ENCODE results near the gene THADA.

Gene THADA

DNA sequence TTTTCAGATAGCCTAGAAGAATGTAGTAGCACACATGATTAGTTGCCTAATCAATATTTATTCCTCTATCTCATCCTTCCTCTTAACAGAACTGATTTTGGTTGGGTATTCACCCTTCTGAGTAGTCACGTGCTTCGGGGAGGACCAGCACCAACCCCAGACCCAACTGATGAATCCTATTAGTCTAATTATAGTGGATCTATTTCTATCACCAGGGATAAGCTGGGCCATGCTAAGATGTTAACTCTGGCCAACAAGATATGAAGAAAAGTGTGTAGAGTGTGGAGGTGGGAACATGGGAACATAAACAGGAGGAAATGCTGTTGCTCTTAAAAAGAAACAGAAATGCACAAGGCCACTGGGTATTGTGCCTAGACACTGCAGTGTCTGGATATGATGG is 119.9 kb downstream of the THADA start:
- no peaks in the 10 kb centered on the region for H3K36me3 ChIP-seq (ENCODE audit: low read length)

DNA sequence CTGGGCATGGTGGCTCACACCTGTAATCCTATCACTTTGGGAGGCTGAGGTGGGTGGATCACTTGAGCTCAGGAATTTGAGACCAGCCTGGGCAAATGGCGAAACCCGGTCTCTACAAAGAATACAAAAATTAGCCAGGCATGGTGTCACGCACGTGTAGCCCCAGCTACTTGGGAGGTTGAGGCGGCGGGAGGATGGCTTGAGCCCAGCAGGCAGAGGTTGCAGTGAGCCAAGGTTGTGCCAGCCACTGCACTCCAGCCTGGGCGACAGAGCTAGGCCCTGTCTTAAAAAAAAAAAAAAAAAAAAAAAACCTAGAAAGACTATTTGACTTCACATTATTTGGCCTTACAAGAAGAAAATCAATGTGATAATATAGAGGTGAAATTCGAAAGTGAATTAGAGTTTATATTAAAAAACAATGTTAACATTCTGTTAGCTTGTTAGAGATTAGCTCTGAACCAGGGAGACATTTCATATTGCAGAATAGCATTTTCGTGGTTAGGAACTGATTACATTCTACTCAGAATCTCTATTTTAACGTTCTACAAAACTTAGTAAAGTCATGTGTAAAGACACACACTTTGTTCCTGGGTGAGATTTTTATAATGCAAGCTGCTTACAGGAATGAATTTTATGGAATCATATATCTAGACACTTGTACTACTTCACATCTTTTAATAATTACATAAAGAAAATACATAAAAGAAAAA is 120.5 kb downstream of the THADA start:
- Histone ChIP-seq H3K9me2 (replicated peaks; ENCODE audit: insufficient read depth, low read length) (no peaks in the 10 kb centered on the region), H4K20me1 (ENCODE audit: low read depth, low read length) (no peaks in the 10 kb centered on the region), H3K4me3 (ENCODE audit: insufficient read depth, low read length, poor library complexity, severe bottlenecking) (no peak overlapping the region), H3K36me3 (ENCODE audit: low read length) (no peaks in the 10 kb centered on the region), H3K79me2 (ENCODE audit: insufficient read depth, low read length) (no peaks in the 10 kb centered on the region), H3K27ac (ENCODE audit: low read depth, low read length) (no peak overlapping the region), H3F3A (ENCODE audit: insufficient read depth) (no peaks in the 10 kb centered on the region), H3K27me3 (ENCODE audit: low read length) (no peaks in the 10 kb centered on the region), H3K9ac (ENCODE audit: low read length) (no peak overlapping the region), H3K9me3 (ENCODE audit: insufficient read depth, low read length) (no peaks in the 10 kb centered on the region), H2AFZ (ENCODE audit: low read depth, low read length, severe bottlenecking) (no peak overlapping the region), H3K4me2 (ENCODE audit: low read depth, low read length, poor library complexity, severe bottlenecking) (no peak overlapping the region)
- no peak for TF ChIP-seq EZH2phosphoT487 (conservative IDR thresholded peaks at IDR 0.05; ENCODE audit: low read length)
- TF ChIP-seq, protein P1, sequence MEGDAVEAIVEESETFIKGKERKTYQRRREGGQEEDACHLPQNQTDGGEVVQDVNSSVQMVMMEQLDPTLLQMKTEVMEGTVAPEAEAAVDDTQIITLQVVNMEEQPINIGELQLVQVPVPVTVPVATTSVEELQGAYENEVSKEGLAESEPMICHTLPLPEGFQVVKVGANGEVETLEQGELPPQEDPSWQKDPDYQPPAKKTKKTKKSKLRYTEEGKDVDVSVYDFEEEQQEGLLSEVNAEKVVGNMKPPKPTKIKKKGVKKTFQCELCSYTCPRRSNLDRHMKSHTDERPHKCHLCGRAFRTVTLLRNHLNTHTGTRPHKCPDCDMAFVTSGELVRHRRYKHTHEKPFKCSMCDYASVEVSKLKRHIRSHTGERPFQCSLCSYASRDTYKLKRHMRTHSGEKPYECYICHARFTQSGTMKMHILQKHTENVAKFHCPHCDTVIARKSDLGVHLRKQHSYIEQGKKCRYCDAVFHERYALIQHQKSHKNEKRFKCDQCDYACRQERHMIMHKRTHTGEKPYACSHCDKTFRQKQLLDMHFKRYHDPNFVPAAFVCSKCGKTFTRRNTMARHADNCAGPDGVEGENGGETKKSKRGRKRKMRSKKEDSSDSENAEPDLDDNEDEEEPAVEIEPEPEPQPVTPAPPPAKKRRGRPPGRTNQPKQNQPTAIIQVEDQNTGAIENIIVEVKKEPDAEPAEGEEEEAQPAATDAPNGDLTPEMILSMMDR (IDR thresholded peaks at IDR 0.05; ENCODE audit: insufficient read depth, low read length, poor library complexity, severe bottlenecking): no peak

More for the DNA sequence above, 119.9 kb downstream of the THADA start:
- TF ChIP-seq EZH2phosphoT487 (conservative IDR thresholded peaks at IDR 0.05; ENCODE audit: low read length): no peak
- TF ChIP-seq, protein P1 (IDR thresholded peaks at IDR 0.05; ENCODE audit: insufficient read depth, low read length, poor library complexity, severe bottlenecking): no peak
- no peaks in the 10 kb centered on the region for H3K9me3 ChIP-seq (ENCODE audit: insufficient read depth, low read length)
- H3K9ac ChIP-seq (ENCODE audit: low read length): no peak overlapping the region
- H3K4me3 ChIP-seq (ENCODE audit: insufficient read depth, low read length, poor library complexity, severe bottlenecking): no peak overlapping the region
- no peaks in the 10 kb centered on the region for H3K9me2 ChIP-seq (replicated peaks; ENCODE audit: insufficient read depth, low read length)
- no peaks in the 10 kb centered on the region for H3K27me3 ChIP-seq (ENCODE audit: low read length)
- H3K79me2 ChIP-seq (ENCODE audit: insufficient read depth, low read length): no peaks in the 10 kb centered on the region
- H4K20me1 ChIP-seq (ENCODE audit: low read depth, low read length): no peaks in the 10 kb centered on the region
- H3K27ac ChIP-seq (ENCODE audit: low read depth, low read length): no peak overlapping the region
- no peak overlapping the region for H3K4me2 ChIP-seq (ENCODE audit: low read depth, low read length, poor library complexity, severe bottlenecking)
- no peaks in the 10 kb centered on the region for H3F3A ChIP-seq (ENCODE audit: insufficient read depth)
- H2AFZ ChIP-seq (ENCODE audit: low read depth, low read length, severe bottlenecking): no peak overlapping the region

DNA sequence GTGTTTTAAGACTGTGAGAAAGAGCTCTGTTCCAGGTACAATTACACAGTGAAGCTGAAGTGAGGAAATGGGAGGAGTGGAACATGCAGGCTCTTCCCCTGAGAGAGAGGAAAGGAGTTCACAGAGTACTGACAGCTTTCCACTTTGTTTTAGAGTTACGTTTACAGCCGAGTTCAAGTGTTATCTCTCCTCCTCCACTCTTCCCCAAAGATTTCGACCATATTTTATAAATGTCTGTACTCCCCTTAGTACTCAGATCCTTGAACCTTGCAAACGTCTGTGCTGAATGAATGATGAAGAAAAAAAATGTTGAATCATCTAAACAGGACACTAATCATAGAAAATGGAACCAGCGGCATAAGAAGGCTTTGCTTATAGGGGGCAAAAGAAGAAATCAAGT is 121.6 kb downstream of the THADA start:
- Histone ChIP-seq H3K36me3 (ENCODE audit: low read length) (no peaks in the 10 kb centered on the region), H3K9me2 (replicated peaks; ENCODE audit: insufficient read depth, low read length) (no peaks in the 10 kb centered on the region), H3K4me3 (ENCODE audit: insufficient read depth, low read length, poor library complexity, severe bottlenecking) (no peak overlapping the region), H3K79me2 (ENCODE audit: insufficient read depth, low read length) (no peaks in the 10 kb centered on the region), H3K27ac (ENCODE audit: low read depth, low read length) (no peak overlapping the region), H3K4me2 (ENCODE audit: low read depth, low read length, poor library complexity, severe bottlenecking) (no peak overlapping the region), H3K27me3 (ENCODE audit: low read length) (no peaks in the 10 kb centered on the region), H3K9ac (ENCODE audit: low read length) (no peak overlapping the region), H3F3A (ENCODE audit: insufficient read depth) (no peaks in the 10 kb centered on the region), H3K9me3 (ENCODE audit: insufficient read depth, low read length) (no peaks in the 10 kb centered on the region), H2AFZ (ENCODE audit: low read depth, low read length, severe bottlenecking) (no peak overlapping the region), H4K20me1 (ENCODE audit: low read depth, low read length) (no peaks in the 10 kb centered on the region)
- no peak for TF ChIP-seq EZH2phosphoT487 (conservative IDR thresholded peaks at IDR 0.05; ENCODE audit: low read length)
- TF ChIP-seq, protein P1 (IDR thresholded peaks at IDR 0.05; ENCODE audit: insufficient read depth, low read length, poor library complexity, severe bottlenecking): no peak
